ENCODE results near the gene NDFIP2.

DNA sequence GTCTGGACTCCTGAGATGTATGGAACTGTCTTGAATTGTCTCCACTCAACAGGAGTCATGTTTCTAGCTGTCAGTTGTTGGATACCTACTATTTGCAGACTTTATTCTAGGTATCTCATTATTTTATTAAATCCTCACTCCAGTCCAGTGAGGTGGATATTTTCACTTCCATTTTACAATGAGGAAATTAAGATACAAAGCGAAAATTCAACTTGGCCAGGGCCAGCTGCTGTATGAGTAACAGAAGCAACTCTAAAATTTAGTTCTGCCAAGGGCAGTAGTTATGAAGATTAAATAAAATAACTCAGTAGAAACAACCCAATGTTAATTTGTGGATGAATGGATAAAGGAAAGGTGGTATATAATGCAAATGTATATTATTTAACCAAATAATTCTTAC lies 12.6 kb upstream of the NDFIP2 start:
- TF ChIP-seq, protein P1, sequence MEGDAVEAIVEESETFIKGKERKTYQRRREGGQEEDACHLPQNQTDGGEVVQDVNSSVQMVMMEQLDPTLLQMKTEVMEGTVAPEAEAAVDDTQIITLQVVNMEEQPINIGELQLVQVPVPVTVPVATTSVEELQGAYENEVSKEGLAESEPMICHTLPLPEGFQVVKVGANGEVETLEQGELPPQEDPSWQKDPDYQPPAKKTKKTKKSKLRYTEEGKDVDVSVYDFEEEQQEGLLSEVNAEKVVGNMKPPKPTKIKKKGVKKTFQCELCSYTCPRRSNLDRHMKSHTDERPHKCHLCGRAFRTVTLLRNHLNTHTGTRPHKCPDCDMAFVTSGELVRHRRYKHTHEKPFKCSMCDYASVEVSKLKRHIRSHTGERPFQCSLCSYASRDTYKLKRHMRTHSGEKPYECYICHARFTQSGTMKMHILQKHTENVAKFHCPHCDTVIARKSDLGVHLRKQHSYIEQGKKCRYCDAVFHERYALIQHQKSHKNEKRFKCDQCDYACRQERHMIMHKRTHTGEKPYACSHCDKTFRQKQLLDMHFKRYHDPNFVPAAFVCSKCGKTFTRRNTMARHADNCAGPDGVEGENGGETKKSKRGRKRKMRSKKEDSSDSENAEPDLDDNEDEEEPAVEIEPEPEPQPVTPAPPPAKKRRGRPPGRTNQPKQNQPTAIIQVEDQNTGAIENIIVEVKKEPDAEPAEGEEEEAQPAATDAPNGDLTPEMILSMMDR (IDR thresholded peaks at IDR 0.05 in 4 of 5, conservative IDR thresholded peaks at IDR 0.05 in 1 of 5) = no peak
- no peak for TF ChIP-seq POLR2A (IDR thresholded peaks at IDR 0.05)
